GM12878 (cell line): ENCODE data around the gene GLTP. TPM values are rescaled to one million over a fixed set of nuclear protein-coding genes. Genes with fewer than 3 reads are reported as not detected.

ENCODE experiments used
- ATAC-seq: fragments of 200-7000 bp; cut with Tn5 transposase; 3 replicates; pipeline ENCODE4 v1.9.1; 2020; ENCODE audit warnings: mild to moderate bottlenecking, moderate library complexity
- BruUV-seq: library from RNA; stranded (reverse); fragments of 400-500 nt; replicated peaks from 2 replicates; lab custom pipeline; 2021; lab: Mats Ljungman, UMichigan
- CTCF ChIA-PET: fragments of 300-600 bp; sonication (Branson Sonifier 250); formaldehyde crosslinking; extraction: SDS; loops from one replicate; lab custom pipeline; 2021; ENCODE audit warnings: inconsistent platforms; lab: Yijun Ruan, JAX
- POLR2A ChIA-PET: fragments of 350-600 bp; formaldehyde crosslinking; extraction: SDS; loops from one replicate; lab custom pipeline; 2021; ENCODE audit warnings: inconsistent platforms; lab: Charles Lee
- RAD21 ChIA-PET: fragments of 300-600 bp; sonication (Branson Sonifier 250); formaldehyde crosslinking; loops from one replicate; lab custom pipeline; 2023; ENCODE audit warnings: antibody characterized with exemption; ENCODE audit not compliant: unreplicated experiment; lab: Charles Lee
- SMC1A ChIA-PET: fragments of 300-600 bp; sonication (Branson Sonifier 250); formaldehyde crosslinking; loops from one replicate; lab custom pipeline; 2023; ENCODE audit not compliant: unreplicated experiment, uncharacterized antibody; lab: Charles Lee
- DNase-seq: peaks from one replicate; pipeline ENCODE4 v3.0.0-alpha.2; 2011; ENCODE audit warnings: low read depth, low spot score
- FAIRE-seq: peaks from 3 replicates; lab custom pipeline; 2011; peaks lifted over from hg19 to GRCh38; lab: Jason Lieb, UNC
- H2AFZ ChIP-seq: 2 replicates; pipeline ENCODE4 v1.6.0; 2011; ENCODE audit warnings: low read depth, low read length, control low read depth; ENCODE audit not compliant: control insufficient read depth
- H3K27ac ChIP-seq: 2 replicates; pipeline ENCODE4 v1.5.1; 2011; ENCODE audit warnings: control low read depth; ENCODE audit not compliant: control insufficient read depth, insufficient read depth
- H3K27me3 ChIP-seq, 2 experiments: replicated peaks in 1 of 2; 2 replicates each; pipeline versions ENCODE4 v1.6.0 to v1.6.1; 2011; ENCODE audit warnings: low read length in 1 of 2; ENCODE audit not compliant: control insufficient read depth in 2 of 2, insufficient read depth in 2 of 2
- H3K36me3 ChIP-seq, 2 experiments: 2 replicates each; pipeline ENCODE4 v1.5.1; 2011; ENCODE audit warnings: low read length in 1 of 2; ENCODE audit not compliant: control insufficient read depth in 2 of 2, insufficient read depth in 2 of 2
- H3K4me1 ChIP-seq: 2 replicates; pipeline ENCODE4 v1.6.1; 2011; ENCODE audit warnings: mild to moderate bottlenecking, low read length, moderate library complexity, mixed read lengths; ENCODE audit not compliant: control insufficient read depth, insufficient read depth
- H3K4me2 ChIP-seq: 2 replicates; pipeline ENCODE4 v1.6.0; 2011; ENCODE audit warnings: control low read depth; ENCODE audit not compliant: control insufficient read depth, insufficient read depth
- H3K4me3 ChIP-seq: fragments of 200-600 bp; sonication (generic); 2 replicates; pipeline ENCODE4 v1.5.1; 2016
- H3K79me2 ChIP-seq: 2 replicates; pipeline ENCODE4 v1.6.0; 2011; ENCODE audit warnings: low read length; ENCODE audit not compliant: control insufficient read depth, insufficient read depth
- H3K9ac ChIP-seq: 2 replicates; pipeline ENCODE4 v1.8.0; 2011; ENCODE audit warnings: low read length, control low read depth, mixed read lengths; ENCODE audit not compliant: control insufficient read depth, insufficient read depth
- H3K9me3 ChIP-seq: replicated peaks from 3 replicates; pipeline ENCODE4 v1.5.1; 2011; ENCODE audit warnings: mild to moderate bottlenecking, low read length; ENCODE audit not compliant: control insufficient read depth, insufficient read depth
- H4K20me1 ChIP-seq: 2 replicates; pipeline ENCODE4 v1.6.0; 2011; ENCODE audit not compliant: control insufficient read depth, insufficient read depth
- CBFB ChIP-seq: IDR thresholded peaks from 2 replicates; pipeline ENCODE4 v1.6.1; 2016; ENCODE audit warnings: antibody characterized with exemption, low read depth
- CHD2 ChIP-seq: IDR thresholded peaks from 2 replicates; pipeline ENCODE4 v1.6.1; 2011; ENCODE audit warnings: low read depth, low read length, improper control_type of control experiment, borderline replicate concordance
- CHD4 ChIP-seq: fragments of 200-600 bp; sonication (generic); IDR thresholded peaks from 2 replicates; pipeline ENCODE4 v1.6.1; 2016; ENCODE audit warnings: mild to moderate bottlenecking
- CREB1 ChIP-seq: IDR thresholded peaks from 2 replicates; pipeline ENCODE4 v1.6.1; 2012; ENCODE audit warnings: low read depth, mild to moderate bottlenecking, inconsistent platforms
- EGR1 ChIP-seq, 2 experiments: IDR thresholded peaks; 1 replicate in 1 of 2; 2 replicates in 1 of 2; pipeline ENCODE4 v1.6.1; 2011 to 2012; ENCODE audit warnings: low read depth in 2 of 2, low read length in 2 of 2, borderline replicate concordance in 1 of 2, mild to moderate bottlenecking in 1 of 2, moderate library complexity in 1 of 2
- IKZF2 ChIP-seq, 2 experiments: fragments of 450-650 bp; IDR thresholded peaks; 2 replicates each; pipeline ENCODE4 v1.6.1; 2017; ENCODE audit warnings: mild to moderate bottlenecking in 2 of 2, moderate library complexity in 2 of 2
- JUNB ChIP-seq: IDR thresholded peaks from 2 replicates; pipeline ENCODE4 v1.6.1; 2016; ENCODE audit warnings: antibody characterized with exemption, mild to moderate bottlenecking
- MYB ChIP-seq: fragments of 150-350 bp; IDR thresholded peaks from 2 replicates; pipeline ENCODE4 v1.6.1; 2014; ENCODE audit warnings: mild to moderate bottlenecking, low read depth, low read length, borderline replicate concordance
- RAD51 ChIP-seq: fragments of 450-650 bp; IDR thresholded peaks from 2 replicates; pipeline ENCODE4 v1.6.1; 2016; ENCODE audit warnings: moderate library complexity, mild to moderate bottlenecking, inconsistent platforms
- RB1 ChIP-seq: fragments of 450-650 bp; formaldehyde crosslinking; IDR thresholded peaks from 2 replicates; pipeline ENCODE4 v1.6.1; 2017; ENCODE audit warnings: mild to moderate bottlenecking, borderline replicate concordance
- RCOR1 ChIP-seq: conservative IDR thresholded peaks from 2 replicates; pipeline ENCODE4 v1.6.1; 2012; ENCODE audit warnings: low read depth, low read length, improper control_type of control experiment
- SMARCA5 ChIP-seq: fragments of 450-650 bp; IDR thresholded peaks from 2 replicates; pipeline ENCODE4 v1.6.1; 2017; ENCODE audit warnings: mild to moderate bottlenecking
- SREBF2 ChIP-seq: IDR thresholded peaks from 2 replicates; pipeline ENCODE4 v1.6.1; 2012; ENCODE audit warnings: mild to moderate bottlenecking, low read length
- TARDBP ChIP-seq: IDR thresholded peaks from 2 replicates; pipeline ENCODE4 v1.6.1; 2016; ENCODE audit warnings: borderline replicate concordance
- TCF12 ChIP-seq: IDR thresholded peaks from 2 replicates; pipeline ENCODE4 v1.6.1; 2011; ENCODE audit warnings: low read depth, mild to moderate bottlenecking, low read length
- TCF7 ChIP-seq: IDR thresholded peaks from 2 replicates; pipeline ENCODE4 v1.6.1; 2014; ENCODE audit warnings: antibody characterized with exemption, borderline replicate concordance
- USF2 ChIP-seq: IDR thresholded peaks from 2 replicates; pipeline ENCODE4 v1.6.1; 2011; ENCODE audit warnings: low read depth, low read length, improper control_type of control experiment, borderline replicate concordance
- ZNF24 ChIP-seq: fragments of 450-650 bp; IDR thresholded peaks from 2 replicates; pipeline ENCODE4 v1.6.1; 2017; ENCODE audit warnings: antibody characterized with exemption, mild to moderate bottlenecking
- WGBS: methylation state at CpG from one replicate; pipeline ENCODE4 v1.1.6; 2016; ENCODE audit warnings: low lambda C conversion rate; ENCODE audit not compliant: insufficient replicate concordance, insufficient coverage; ENCODE audit errors: missing lambda C conversion rate; 5-methylcytosine and 5-hydroxymethylcytosine counted together
- in situ Hi-C: fragments of 300-500 bp; cut with MboI; formaldehyde crosslinking; loops from 9 replicates; pipeline ENCODE4 v1.14.3; 2018; ENCODE audit warnings: mixed read lengths
- intact Hi-C: fragments of 100-400 bp; cut with micrococcal nuclease; formaldehyde crosslinking; loops from one replicate; pipeline ENCODE4 v1.14.2; 2022; ENCODE audit not compliant: unreplicated experiment
- polyA plus RNA-seq, 11 experiments: library from polyadenylated mRNA; depleted of rRNA in 4 of 11; unstranded in 6 of 11; stranded (reverse) in 5 of 11; fragments of >200 nt; fragmentation: Nextera tagmentation in 4 of 11; fragmentation: Illumina TruSeq in 1 of 11; extraction: Ambion mirVana in 4 of 11; extraction: Trizol in 1 of 11; gene quantifications; 1 replicate in 1 of 11; 2 replicates in 10 of 11; pipeline versions ENCODE4 v1.2.1 to v1.2.3, GENCODE V29; 2011 to 2016; ENCODE audit warnings: inconsistent platforms in 2 of 11, missing spikeins in 2 of 11, low read depth in 1 of 11
- total RNA-seq, 4 experiments: library from RNA; depleted of rRNA in 3 of 4; stranded (reverse); fragments of >200 nt in 3 of 4; fragmentation: Illumina TruSeq in 1 of 4; extraction: Trizol in 1 of 4; gene quantifications; 2 replicates each; pipeline versions ENCODE4 v1.2.1 to v1.2.3, GENCODE V29; 2013 to 2021
- TF ChIP-seq, protein P1 (sequence below): IDR thresholded peaks from 2 replicates; pipeline ENCODE4 v1.6.1; 2011; ENCODE audit warnings: low read depth, mild to moderate bottlenecking, low read length, moderate library complexity, borderline replicate concordance; ENCODE audit errors: extremely low read depth

Gene GLTP
- total and polyA plus RNA-seq, 10 of the 15 experiments (the other 5 are each of a cell fraction or from before 2014, with no cell fraction given): 16.8 to 44.0 (median 25.3) TPM

- 43% methylated on average over 2 of the region's 2 CpGs for WGBS
Measured at GRCh38 chr12:109830267-109830666, 50.1 kb downstream of the GLTP start.

More at GRCh38 chr12:109830267-109830666, 50.1 kb downstream of the GLTP start:
- no peaks in the 10 kb centered on the region for H3K4me1 ChIP-seq
- RAD21 ChIA-PET: no interaction called here
- no peak overlapping the region for H3K4me3 ChIP-seq
- BruUV-seq: no TSS peak
- intact Hi-C loops (no loop called here), in situ Hi-C loops (no loop called here)
- no peaks in the 10 kb centered on the region for H3K36me3 ChIP-seq
- no peak overlapping the region for H3K27ac ChIP-seq
- H3K79me2 ChIP-seq: no peaks in the 10 kb centered on the region
- CTCF ChIA-PET: interaction anchor here (1.5 to 2.6 kb wide), 2 partner anchors 15 to 17 kb away, joined by 5 to 9 read pairs; no protein-coding TSS in a partner anchor
- SMC1A ChIA-PET: no interaction called here
- no peaks in the 10 kb centered on the region for H3K9me3 ChIP-seq
- TF ChIP-seq SREBF2: no peak
- TF ChIP-seq, protein P1, sequence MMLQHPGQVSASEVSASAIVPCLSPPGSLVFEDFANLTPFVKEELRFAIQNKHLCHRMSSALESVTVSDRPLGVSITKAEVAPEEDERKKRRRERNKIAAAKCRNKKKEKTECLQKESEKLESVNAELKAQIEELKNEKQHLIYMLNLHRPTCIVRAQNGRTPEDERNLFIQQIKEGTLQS: no peak
- no peak for TF ChIP-seq CHD4
- no peak for TF ChIP-seq CBFB
- TF ChIP-seq IKZF2 (IDR thresholded peaks at IDR 0.05): no peak
- no peak for TF ChIP-seq EGR1 (IDR thresholded peaks at IDR 0.05; ENCODE audit: borderline replicate concordance in 1 of 2, low read depth in 2 of 2, low read length in 2 of 2)
- no peak for TF ChIP-seq RCOR1
- TF ChIP-seq SMARCA5: no peak
- no peak for TF ChIP-seq RB1
- TF ChIP-seq USF2: no peak
- no peak for TF ChIP-seq TARDBP
- TF ChIP-seq CHD2: no peak
- no peak for TF ChIP-seq CREB1
- no peak for TF ChIP-seq JUNB
- TF ChIP-seq TCF7: no peak
- TF ChIP-seq ZNF24: no peak
- TF ChIP-seq MYB: no peak
- TF ChIP-seq RAD51: no peak
- TF ChIP-seq TCF12: no peak
- no peak for DNase-seq
- no peak overlapping the region for H2AFZ ChIP-seq
- H3K9ac ChIP-seq: no peak overlapping the region
- ATAC-seq: no peak
- no peaks in the 10 kb centered on the region for H4K20me1 ChIP-seq
- FAIRE-seq: no peak
- POLR2A ChIA-PET: no interaction called here
- peaks cover 4 to 5% of the 10 kb centered on the region in 2 experiments; a peak in 3 of 4 replicates for H3K27me3 ChIP-seq
- H3K4me2 ChIP-seq: no peak overlapping the region
